Measurements from ENCODE around the gene CLEC9A. TPM values are rescaled to one million over a fixed set of nuclear protein-coding genes. Genes with fewer than 3 reads are reported as not detected.

The CLEC9A gene
- total RNA-seq, 1 donor from 2014 or later, result not detected

GRCh38 chr12:10042167-10042566 lies 11.7 kb downstream of the CLEC9A start:
- Histone ChIP-seq H3K27me3 (no peaks in the 10 kb centered on the region), H3K9me3 (no peaks in the 10 kb centered on the region), H3K36me3 (no peaks in the 10 kb centered on the region), H3K27ac (no peak overlapping the region), H3K4me1 (no peaks in the 10 kb centered on the region), H3K4me3 (no peak overlapping the region)
- intact Hi-C loops (cut with DNase I), result no loop called here
- DNase-seq (ENCODE audit: low spot score in 2 of 2), result no peak
- no peak for TF ChIP-seq CTCF (IDR thresholded peaks at IDR 0.05)

DNA sequence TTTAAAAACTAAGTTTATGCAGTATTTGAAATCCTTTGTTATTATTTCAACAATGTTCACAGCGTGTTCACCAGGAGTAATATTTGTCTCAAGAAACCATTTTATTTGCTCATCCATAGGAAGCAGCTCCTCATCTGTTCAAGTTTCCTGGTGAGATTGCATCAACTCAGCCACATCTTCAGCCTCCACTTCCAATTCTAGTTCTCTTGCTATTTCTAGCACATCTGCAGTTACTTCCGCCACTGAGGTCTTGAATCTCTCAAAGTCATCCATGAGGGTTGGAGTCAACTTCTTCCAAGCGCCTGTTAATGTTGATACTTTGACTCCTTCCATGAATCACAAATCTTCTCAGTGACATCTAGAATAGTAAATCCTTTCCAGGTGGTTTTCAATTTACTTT lies 18.0 kb downstream of the CLEC9A start:
- H3K27me3 ChIP-seq, result no peaks in the 10 kb centered on the region
- intact Hi-C loops (cut with DNase I), result no loop called here
- DNase-seq (ENCODE audit: low spot score in 2 of 2), result no peak
- H3K4me3 ChIP-seq, result no peak overlapping the region
- no peaks in the 10 kb centered on the region for H3K36me3 ChIP-seq
- no peaks in the 10 kb centered on the region for H3K4me1 ChIP-seq
- TF ChIP-seq CTCF (IDR thresholded peaks at IDR 0.05), result no peak
- no peaks in the 10 kb centered on the region for H3K9me3 ChIP-seq
- H3K27ac ChIP-seq, result no peak overlapping the region

DNA sequence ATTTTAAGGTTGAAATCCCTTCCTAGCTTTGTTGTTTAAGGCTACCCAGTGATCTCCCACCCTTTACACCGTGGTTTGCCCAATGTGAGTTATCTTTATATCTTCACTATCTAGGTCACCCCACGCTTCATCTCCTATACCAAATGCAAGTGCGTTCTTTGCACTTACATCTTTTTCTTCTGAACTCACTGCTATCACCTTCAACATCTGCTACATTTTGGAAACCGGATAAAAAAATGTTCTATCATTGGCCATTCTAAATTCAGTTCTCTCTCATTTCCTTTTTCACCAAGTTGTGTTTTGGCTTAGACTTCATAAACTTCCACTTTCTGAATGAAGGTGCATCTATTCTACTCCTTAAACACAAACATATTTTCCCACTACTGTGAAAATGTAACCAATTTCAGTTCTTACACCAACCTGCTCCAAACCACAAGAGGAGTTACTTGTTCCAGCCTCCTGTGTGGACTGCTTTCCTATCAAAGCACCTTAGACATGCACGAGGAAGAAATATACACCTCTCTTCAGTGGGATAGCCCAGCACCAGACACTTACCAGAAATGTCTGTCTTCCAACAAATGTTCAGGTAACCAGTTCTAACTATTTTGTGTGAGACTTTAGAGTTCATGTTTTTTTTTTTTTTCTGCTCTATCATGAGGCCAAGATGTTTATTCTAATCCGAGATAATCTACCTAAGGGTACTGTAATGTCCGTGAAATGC lies 21.9 kb downstream of the CLEC9A start:
- Histone ChIP-seq H3K4me1 (no peaks in the 10 kb centered on the region), H3K27me3 (no peaks in the 10 kb centered on the region), H3K9me3 (no peaks in the 10 kb centered on the region), H3K4me3 (no peak overlapping the region), H3K27ac (no peak overlapping the region), H3K36me3 (no peaks in the 10 kb centered on the region)
- intact Hi-C loops (cut with DNase I), result no loop called here
- no peak for TF ChIP-seq CTCF (IDR thresholded peaks at IDR 0.05)
- no peak for DNase-seq (ENCODE audit: low spot score in 2 of 2)

DNA sequence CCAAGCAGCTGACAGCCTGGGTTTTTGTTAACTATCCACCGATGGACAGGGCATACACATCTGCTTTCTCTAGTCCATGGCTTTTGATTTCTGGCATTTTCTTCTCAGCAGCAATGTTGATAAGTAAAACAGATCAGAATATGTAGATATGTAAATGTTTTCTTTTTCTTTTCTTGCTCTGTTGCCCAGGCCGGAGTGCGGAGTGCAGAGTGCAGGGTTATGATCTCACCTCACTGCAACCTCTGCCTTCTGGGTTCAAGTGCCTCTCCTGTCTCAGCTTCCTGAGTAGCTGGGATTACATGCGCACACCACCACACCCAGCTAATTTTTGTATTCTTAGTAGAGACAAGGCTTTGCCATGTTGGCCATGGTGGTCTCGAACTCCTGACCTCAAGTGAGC lies 27.9 kb downstream of the CLEC9A start:
- Histone ChIP-seq H3K27me3 (no peaks in the 10 kb centered on the region), H3K9me3 (no peaks in the 10 kb centered on the region), H3K36me3 (no peaks in the 10 kb centered on the region), H3K4me1 (no peaks in the 10 kb centered on the region), H3K4me3 (no peak overlapping the region), H3K27ac (no peak overlapping the region)
- DNase-seq (ENCODE audit: low spot score in 2 of 2), result no peak
- no peak for TF ChIP-seq CTCF (IDR thresholded peaks at IDR 0.05)
- intact Hi-C loops (cut with DNase I), result no loop called here

- H3K27ac ChIP-seq, result no peak overlapping the region
- H3K4me3 ChIP-seq, result no peak overlapping the region
- no peaks in the 10 kb centered on the region for H3K4me1 ChIP-seq
- intact Hi-C loops (cut with DNase I), result no loop called here
- no peaks in the 10 kb centered on the region for H3K36me3 ChIP-seq
- DNase-seq (ENCODE audit: low spot score in 2 of 2), result no peak
- no peak for TF ChIP-seq CTCF (IDR thresholded peaks at IDR 0.05)
- H3K9me3 ChIP-seq, result no peaks in the 10 kb centered on the region
- H3K27me3 ChIP-seq, result no peaks in the 10 kb centered on the region
These were observed 34.8 kb downstream of the CLEC9A start for GRCh38 chr12:10065241-10065640.

- no peak for DNase-seq (ENCODE audit: low spot score in 2 of 2)
- TF ChIP-seq CTCF (IDR thresholded peaks at IDR 0.05), result no peak
- H3K9me3 ChIP-seq, result no peaks in the 10 kb centered on the region
- no peaks in the 10 kb centered on the region for H3K27me3 ChIP-seq
- no peak overlapping the region for H3K4me3 ChIP-seq
- no peak overlapping the region for H3K27ac ChIP-seq
- H3K36me3 ChIP-seq, result no peaks in the 10 kb centered on the region
- intact Hi-C loops (cut with DNase I), result no loop called here
- no peaks in the 10 kb centered on the region for H3K4me1 ChIP-seq
These were observed 36.8 kb downstream of the CLEC9A start for GRCh38 chr12:10067264-10067663.

Measured in ascending aorta (tissue), 2 donors.